ENCODE measurements around the gene ZCCHC24.

The ZCCHC24 gene

GRCh38 chr10:79413196-79413595 is 32.2 kb downstream of the ZCCHC24 start:
- Mint-ChIP-seq H3K4me3 (no peak overlapping the region), H3K4me1 (peaks cover 47% of the 10 kb centered on the region), H3K9me3 (no peaks in the 10 kb centered on the region), H3K36me3 (ENCODE audit: low read depth) (peaks cover 27% of the 10 kb centered on the region), H3K27ac (peak overlapping the region in 2 of 3 experiments; percentile 40 to 77), H3K27me3 (ENCODE audit: low read depth) (no peaks in the 10 kb centered on the region)
- TF ChIP-seq, protein P1, sequence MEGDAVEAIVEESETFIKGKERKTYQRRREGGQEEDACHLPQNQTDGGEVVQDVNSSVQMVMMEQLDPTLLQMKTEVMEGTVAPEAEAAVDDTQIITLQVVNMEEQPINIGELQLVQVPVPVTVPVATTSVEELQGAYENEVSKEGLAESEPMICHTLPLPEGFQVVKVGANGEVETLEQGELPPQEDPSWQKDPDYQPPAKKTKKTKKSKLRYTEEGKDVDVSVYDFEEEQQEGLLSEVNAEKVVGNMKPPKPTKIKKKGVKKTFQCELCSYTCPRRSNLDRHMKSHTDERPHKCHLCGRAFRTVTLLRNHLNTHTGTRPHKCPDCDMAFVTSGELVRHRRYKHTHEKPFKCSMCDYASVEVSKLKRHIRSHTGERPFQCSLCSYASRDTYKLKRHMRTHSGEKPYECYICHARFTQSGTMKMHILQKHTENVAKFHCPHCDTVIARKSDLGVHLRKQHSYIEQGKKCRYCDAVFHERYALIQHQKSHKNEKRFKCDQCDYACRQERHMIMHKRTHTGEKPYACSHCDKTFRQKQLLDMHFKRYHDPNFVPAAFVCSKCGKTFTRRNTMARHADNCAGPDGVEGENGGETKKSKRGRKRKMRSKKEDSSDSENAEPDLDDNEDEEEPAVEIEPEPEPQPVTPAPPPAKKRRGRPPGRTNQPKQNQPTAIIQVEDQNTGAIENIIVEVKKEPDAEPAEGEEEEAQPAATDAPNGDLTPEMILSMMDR (IDR thresholded peaks at IDR 0.05; ENCODE audit: unreplicated experiment in 3 of 3): no peak

- H3K9me3 Mint-ChIP-seq: no peaks in the 10 kb centered on the region
- peak overlapping the region in 1 of 3 experiments; percentile 55 for H3K27ac Mint-ChIP-seq
- H3K36me3 Mint-ChIP-seq (ENCODE audit: low read depth): peaks cover 24% of the 10 kb centered on the region
- H3K27me3 Mint-ChIP-seq (ENCODE audit: low read depth): no peaks in the 10 kb centered on the region
- no peak overlapping the region for H3K4me3 Mint-ChIP-seq
- H3K4me1 Mint-ChIP-seq: peaks cover 49% of the 10 kb centered on the region
- TF ChIP-seq, protein P1 (IDR thresholded peaks at IDR 0.05; ENCODE audit: unreplicated experiment in 3 of 3): no peak
These were observed 32.9 kb downstream of the ZCCHC24 start for GRCh38 chr10:79412516-79412915.

GRCh38 chr10:79411546-79412495 is 33.6 kb downstream of the ZCCHC24 start:
- no peak overlapping the region for H3K4me3 Mint-ChIP-seq
- TF ChIP-seq, protein P1 (IDR thresholded peaks at IDR 0.05; ENCODE audit: unreplicated experiment in 3 of 3): no peak
- peaks cover 18% of the 10 kb centered on the region for H3K36me3 Mint-ChIP-seq (ENCODE audit: low read depth)
- H3K27me3 Mint-ChIP-seq (ENCODE audit: low read depth): no peaks in the 10 kb centered on the region
- peak overlapping the region in 2 of 3 experiments; percentile 27 to 55 for H3K27ac Mint-ChIP-seq
- H3K9me3 Mint-ChIP-seq: no peaks in the 10 kb centered on the region
- H3K4me1 Mint-ChIP-seq: peaks cover 51% of the 10 kb centered on the region

GRCh38 chr10:79410315-79411094 is 34.9 kb downstream of the ZCCHC24 start:
- Mint-ChIP-seq H3K4me1 (peaks cover 47% of the 10 kb centered on the region), H3K9me3 (no peaks in the 10 kb centered on the region), H3K27me3 (ENCODE audit: low read depth) (no peaks in the 10 kb centered on the region)

GRCh38 chr10:79409726-79410085 is 35.7 kb downstream of the ZCCHC24 start:
- TF ChIP-seq, protein P1 (IDR thresholded peaks at IDR 0.05; ENCODE audit: unreplicated experiment in 3 of 3): no peak
- Mint-ChIP-seq H3K27ac (peak overlapping the region in 1 of 3 experiments; percentile 95), H3K4me1 (peaks cover 49% of the 10 kb centered on the region), H3K4me3 (peak overlapping the region in 2 of 3 experiments; percentile 16 to 53), H3K27me3 (ENCODE audit: low read depth) (no peaks in the 10 kb centered on the region), H3K9me3 (no peaks in the 10 kb centered on the region), H3K36me3 (ENCODE audit: low read depth) (peaks cover 12% of the 10 kb centered on the region)

More at GRCh38 chr10:79410315-79411094, 34.9 kb downstream of the ZCCHC24 start:
- H3K4me3 Mint-ChIP-seq: peak overlapping the region in 1 of 3 experiments; percentile 53
- TF ChIP-seq, protein P1 (IDR thresholded peaks at IDR 0.05; ENCODE audit: unreplicated experiment in 3 of 3): no peak
- peaks cover 18% of the 10 kb centered on the region for H3K36me3 Mint-ChIP-seq (ENCODE audit: low read depth)
- H3K27ac Mint-ChIP-seq: no peak overlapping the region
